Measurements from ENCODE around the gene HES3.

HES3 gene

DNA sequence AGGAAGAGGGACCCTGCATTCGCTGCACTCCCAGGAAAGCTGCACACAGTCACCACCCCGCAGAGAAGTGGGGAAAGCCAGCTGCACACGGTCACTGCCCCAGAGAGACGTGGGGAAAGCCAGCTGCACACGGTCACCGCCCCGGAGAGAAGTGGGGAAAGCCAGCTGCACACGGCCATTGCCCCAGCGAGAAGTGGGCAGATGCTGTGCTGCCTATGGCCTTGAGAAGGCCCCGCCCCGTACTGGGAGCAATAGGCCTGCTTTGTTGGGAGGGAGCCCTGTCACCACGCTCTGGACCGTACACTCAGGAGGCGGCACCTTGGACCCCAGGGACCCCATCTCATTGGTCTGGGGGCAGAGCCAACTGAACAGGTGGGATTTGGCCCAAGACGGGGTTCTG is 21.2 kb downstream of the HES3 start:
- DNase-seq: no peak

GRCh38 chr1:6266641-6267040 is 22.7 kb downstream of the HES3 start:
- DNase-seq: no peak

- DNase-seq: no peak
These were observed 23.8 kb downstream of the HES3 start for GRCh38 chr1:6267686-6268322.

DNA sequence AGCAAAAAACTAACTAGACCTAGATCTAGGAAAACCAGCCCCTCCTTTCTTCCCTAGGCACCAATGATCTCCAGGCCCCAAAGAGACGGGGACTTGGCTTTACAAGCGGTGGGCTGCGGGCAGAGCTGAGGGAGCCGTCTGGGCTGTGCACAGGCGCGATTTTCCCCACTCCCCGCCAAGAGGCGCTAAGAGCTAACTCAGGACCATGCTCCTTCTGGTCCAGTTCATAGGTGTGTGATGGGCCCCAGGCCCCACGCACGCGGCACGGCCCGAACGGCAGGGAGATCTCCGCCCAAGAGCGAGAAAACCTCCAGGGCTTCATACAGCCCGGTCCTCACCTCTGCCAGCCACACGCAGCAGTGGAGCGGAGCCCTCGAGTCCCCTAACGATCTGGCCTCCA is 24.4 kb downstream of the HES3 start:
- no peak for DNase-seq

- DNase-seq: no peak
These were observed 25.3 kb downstream of the HES3 start for GRCh38 chr1:6269296-6269695.

DNA sequence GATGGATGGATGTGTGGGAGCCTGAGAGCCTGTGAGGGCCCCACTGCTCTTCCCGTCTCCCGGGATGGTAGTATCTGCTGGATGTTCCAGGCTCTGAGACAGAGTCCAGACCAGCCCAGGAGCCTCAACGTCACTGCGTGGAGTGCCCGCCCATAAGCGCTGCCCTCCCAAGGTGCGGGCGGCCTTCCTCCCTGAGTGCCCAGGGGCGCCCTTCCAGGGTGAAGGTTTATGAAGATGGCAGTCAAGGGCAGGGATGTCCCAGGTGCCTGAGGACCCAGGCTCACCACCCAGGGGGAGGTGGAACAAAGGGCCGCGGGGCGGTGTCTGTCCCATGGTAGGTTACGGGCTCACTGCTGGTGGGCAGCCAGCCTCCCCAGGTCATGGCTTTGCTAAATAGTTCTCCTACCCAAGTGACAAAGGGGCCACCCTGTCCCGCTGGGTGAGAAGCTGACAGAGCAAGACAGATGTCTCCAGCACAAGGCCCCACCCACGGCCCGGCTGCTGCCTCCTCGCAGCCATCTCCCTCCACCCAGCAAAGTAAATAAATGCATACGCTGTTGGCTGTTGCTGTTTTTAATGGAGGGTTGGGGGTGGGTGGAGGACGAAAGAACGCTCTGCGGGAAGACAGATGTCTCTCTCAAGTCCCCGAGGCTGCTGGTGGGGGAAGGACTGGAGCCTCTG is 25.9 kb downstream of the HES3 start:
- no peak for DNase-seq

DNA sequence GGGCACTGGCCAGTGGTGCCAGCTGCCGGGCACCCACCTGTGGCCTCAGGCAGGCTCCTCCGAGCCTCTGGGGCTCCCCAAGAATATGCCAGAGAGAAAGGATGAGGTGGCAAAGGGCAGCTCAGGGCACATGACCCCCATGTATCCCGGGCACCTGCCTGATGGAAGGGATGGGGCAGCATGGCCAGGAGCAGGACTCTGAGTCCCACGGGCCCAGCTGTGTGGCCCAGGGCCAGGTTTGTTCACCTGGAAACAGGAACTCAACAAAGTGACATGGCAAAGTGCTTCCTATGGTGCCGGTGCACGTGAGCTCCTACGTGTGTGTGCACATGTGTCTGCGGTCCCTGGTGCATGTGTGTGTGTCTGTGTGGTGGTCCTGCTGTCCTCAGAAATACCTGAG is 26.4 kb downstream of the HES3 start:
- no peak for DNase-seq

GRCh38 chr1:6271006-6271405 is 27.0 kb downstream of the HES3 start:
- DNase-seq: no peak

DNA sequence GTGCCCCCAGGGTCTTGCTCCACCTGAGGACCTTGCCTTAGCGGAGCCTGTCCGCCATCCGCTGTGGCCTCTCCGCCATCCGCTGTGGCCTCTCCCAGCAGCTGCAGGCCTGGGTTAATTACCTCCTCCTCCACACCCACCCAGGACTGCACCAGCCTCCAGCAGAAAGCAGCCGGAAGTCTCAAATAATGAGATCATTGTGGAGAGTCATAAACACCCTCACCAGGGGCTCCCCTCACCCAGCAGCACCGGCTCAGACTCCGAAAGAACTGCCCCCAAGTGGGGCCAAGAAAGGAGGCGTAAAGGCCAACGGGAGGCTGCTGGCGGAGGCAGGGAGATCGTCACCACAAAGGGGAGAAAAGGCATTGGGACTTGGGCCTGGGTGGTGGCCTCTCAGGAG is 27.6 kb downstream of the HES3 start:
- no peak for DNase-seq

DNA sequence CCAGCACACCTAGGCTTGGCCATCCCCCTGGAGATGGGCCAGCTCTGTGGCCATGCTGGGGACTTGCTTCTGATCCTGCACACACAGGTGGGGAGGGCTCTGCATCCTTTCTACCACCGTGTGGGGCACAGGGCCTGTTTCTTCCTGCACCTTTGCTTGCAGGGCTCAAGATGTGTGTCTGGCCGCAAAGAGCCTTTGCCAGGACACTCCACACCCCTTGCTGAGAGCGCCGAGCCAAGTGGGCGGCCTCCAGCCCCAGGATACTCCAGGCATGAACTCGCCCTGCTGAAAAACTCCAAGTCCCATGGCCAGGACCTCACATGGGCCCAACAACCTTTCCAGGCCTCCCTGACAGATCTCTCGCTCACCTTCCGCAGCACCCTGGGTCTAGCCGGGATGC is 28.5 kb downstream of the HES3 start:
- no peak for DNase-seq

- no peak for DNase-seq
These were observed 28.9 kb downstream of the HES3 start for GRCh38 chr1:6272868-6273267.

DNA sequence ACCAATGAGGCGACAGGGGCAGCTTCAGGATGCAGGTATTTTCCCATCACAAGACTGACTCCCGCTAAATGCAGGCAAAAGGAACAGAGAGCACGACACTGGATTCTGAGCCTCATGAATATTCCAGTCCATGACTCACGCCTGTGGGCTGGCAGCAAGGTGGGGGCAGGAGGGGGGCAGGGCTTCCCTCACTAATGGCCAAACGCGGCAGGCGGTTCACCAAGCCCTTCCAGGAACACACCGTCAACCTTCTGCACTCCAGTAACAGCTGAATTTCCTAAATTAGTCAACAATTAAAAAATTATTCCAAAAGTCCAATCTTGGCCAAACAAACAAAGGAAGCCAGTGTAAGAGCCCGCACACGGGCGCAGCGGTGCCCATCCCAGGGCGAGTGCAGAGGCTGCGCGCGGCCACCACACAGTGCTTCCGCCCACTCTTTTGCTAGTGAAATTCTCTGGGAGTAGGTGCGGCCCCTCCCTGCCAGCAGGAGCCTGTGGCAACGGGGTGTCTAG is 29.5 kb downstream of the HES3 start:
- DNase-seq: no peak

DNA sequence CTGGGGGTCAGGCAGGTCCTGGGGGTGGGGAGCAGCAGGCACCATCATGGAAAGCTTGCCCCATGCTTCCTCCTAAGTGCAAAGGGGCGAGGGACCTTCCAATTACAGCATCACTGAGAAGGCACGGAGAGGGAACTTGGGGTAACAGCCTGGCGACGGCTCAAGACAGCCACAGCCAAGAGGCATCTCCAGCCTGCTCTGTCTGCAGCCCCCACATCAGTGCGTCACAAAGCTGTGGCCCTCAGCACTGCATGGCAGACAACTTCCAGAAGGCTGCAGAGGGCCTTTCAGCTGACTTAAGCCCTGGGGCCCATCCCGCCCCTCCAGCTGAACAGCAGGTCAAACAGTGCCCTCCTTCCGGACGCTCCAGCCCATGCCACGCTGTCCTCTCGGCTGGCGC is 30.1 kb downstream of the HES3 start:
- no peak for DNase-seq

GRCh38 chr1:6274622-6275139 is 30.7 kb downstream of the HES3 start:
- DNase-seq: no peak

DNA sequence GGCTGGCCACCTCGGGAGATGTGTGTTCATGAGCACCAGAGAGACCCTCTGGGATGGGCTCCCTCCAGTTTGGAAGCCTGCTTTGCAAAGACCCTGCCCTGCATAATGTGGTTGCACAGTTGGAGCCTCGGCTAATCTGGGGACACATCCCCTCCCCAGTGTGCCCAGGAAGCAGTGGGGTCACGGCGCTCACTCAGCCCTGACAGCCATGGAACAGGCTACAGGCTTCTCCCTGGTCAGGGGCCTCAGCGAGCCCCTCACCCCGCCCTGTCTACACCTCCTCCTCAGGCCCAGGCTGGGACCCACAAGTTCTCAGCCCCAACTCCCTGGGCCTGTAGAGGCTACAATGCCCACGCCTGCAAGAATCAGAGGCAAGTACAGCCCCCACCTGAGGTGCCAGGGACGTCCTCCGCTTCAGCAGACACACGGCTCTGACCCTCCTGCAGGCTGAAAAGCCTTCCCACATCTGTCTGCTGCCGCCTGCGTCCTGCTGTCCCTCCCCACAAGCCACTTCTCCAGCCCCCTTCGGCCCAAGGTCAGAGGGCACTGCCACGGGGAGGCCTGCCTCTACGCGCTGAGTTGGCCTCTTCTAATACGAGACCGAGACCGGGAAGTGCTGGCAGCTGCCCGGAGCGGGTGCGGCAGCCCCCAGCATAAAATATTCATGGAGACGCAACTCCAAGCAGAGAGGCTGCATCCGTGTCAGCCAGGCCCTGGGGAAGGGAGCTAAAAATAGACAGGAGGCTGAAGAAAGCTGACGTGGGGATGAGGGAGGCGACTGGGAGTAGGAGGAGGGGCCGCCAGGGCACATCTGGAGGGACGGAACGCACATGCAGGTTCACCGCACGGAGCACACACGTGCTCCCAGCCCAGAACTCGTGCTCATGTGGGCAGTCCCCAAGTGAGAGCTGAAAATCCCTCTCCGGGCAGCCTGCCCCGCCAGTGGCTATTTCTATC is 32.1 kb downstream of the HES3 start:
- no peak for DNase-seq

DNA sequence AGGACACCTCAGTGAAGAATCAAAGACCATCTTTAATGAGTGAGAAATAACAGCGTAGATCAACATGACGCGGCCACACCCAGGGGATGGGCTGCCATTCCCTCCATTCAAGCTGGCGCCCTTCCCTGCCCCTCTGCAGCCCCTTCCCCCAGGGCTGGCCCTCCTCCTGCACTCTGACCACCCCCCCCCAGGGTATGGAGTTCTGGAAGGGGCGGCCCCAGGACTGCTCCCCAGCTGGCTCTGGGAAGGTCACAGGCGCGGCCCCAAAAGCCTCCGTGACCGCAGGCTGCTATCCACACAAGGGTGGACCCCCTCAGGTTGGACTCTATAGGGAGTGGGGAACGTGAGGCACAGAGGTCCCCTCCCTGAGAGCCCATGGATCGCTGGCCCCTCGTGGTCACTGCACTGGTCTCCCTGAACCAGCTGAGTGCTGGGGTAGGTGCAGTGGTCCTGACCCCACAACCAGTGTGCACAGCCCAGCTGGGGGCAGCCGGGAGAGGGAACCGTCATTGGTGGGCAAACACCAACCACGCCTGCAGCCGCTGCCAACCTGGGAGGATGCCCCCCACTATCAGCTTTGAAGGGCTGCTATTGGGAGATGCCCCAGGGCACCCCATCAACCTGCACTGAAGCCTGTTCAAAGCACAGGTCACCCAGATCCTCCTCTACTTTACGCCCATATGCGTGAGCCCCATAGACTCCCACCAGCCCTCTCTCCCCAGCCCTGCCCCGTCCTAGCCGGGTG is 33.0 kb downstream of the HES3 start:
- DNase-seq: no peak

- no peak for DNase-seq
These were observed 34.3 kb downstream of the HES3 start for GRCh38 chr1:6278263-6278662.

- no peak for DNase-seq
These were observed 35.1 kb downstream of the HES3 start for GRCh38 chr1:6279066-6279465.

- no peak for DNase-seq
These were observed 35.8 kb downstream of the HES3 start for GRCh38 chr1:6279613-6280383.

DNA sequence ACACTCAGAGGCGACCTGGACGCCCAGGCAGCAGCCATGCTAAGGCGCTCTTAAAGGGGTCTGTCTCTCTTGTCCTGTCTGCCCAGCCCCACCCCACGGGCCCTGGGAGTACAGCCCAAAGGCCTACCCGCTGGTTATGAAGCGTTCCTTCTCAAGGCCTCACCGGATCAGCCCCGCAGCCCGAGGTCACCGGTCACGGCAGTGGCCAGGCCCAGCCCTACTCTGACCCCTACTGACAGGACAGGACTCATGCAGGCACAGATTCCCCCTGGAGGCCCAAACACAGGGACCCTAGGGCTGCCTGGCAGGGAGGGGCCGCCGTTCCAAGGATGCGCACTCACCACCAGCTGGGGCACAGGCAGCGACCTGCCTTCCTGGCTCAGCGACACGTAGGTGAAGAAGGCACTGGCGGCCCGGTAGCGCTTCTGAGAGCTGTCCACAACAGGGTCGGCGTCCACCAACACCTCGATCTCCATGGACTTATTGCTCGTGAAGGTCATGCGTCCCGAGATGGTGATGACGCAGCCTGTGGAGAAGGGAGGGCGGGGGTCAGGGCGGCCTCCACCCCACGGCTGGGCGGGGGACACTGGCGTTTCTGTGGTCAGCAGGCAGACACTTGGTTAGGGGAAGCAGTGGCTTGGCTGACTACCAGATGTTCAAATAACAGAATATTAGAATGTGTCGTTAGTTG is 36.9 kb downstream of the HES3 start:
- no peak for DNase-seq

Data from KG1 (cell line).